OCI-LY7 (cell line): ENCODE data around the gene TOX4. TPM values are rescaled to one million over a fixed set of nuclear protein-coding genes. Genes with fewer than 3 reads are reported as not detected.

Source experiments
- BruUV-seq: library from RNA; stranded (reverse); fragments of 400-500 nt; replicated peaks from 2 replicates; lab custom pipeline; 2021; lab: Mats Ljungman, UMichigan
- CTCF ChIA-PET: fragments of 300-600 bp; sonication (Branson Sonifier 250); formaldehyde crosslinking; loops from one replicate; lab custom pipeline; 2022; ENCODE audit warnings: antibody characterized with exemption; ENCODE audit not compliant: unreplicated experiment; lab: Charles Lee
- POLR2A ChIA-PET: fragments of 300-600 bp; sonication (Branson Sonifier 250); formaldehyde crosslinking; loops from one replicate; lab custom pipeline; 2022; ENCODE audit warnings: antibody characterized with exemption; lab: Charles Lee
- DNase-seq: peaks from one replicate; pipeline ENCODE4 v3.0.0-alpha.2; 2015; ENCODE audit warnings: low spot score
- H2AFZ ChIP-seq: fragments of 200-600 bp; sonication (generic), shearing (Covaris generic); 2 replicates; pipeline ENCODE4 v1.6.1; 2014; ENCODE audit warnings: mild to moderate bottlenecking, antibody characterized with exemption, low read length, moderate library complexity
- H3K27ac ChIP-seq: fragments of 200-600 bp; sonication (generic); 2 replicates; pipeline ENCODE4 v1.5.1; 2014; ENCODE audit warnings: mixed run types, low read depth, mild to moderate bottlenecking, moderate library complexity, low read length, inconsistent platforms; ENCODE audit not compliant: poor library complexity, severe bottlenecking
- H3K36me3 ChIP-seq: fragments of 200-600 bp; sonication (generic); 2 replicates; pipeline ENCODE4 v1.6.1; 2014; ENCODE audit warnings: mild to moderate bottlenecking, antibody characterized with exemption, low read length, moderate library complexity, mixed read lengths; ENCODE audit not compliant: insufficient read depth
- H3K4me1 ChIP-seq: fragments of 200-600 bp; sonication (generic); 2 replicates; pipeline ENCODE4 v1.5.1; 2014; ENCODE audit warnings: mild to moderate bottlenecking, low read length; ENCODE audit not compliant: insufficient read depth, poor library complexity, severe bottlenecking
- H3K4me2 ChIP-seq: fragments of 200-600 bp; sonication (generic); 2 replicates; pipeline ENCODE4 v1.6.1; 2014; ENCODE audit warnings: mild to moderate bottlenecking, low read length
- H3K4me3 ChIP-seq: fragments of 200-600 bp; sonication (generic); 2 replicates; pipeline ENCODE4 v1.5.1; 2014; ENCODE audit warnings: mild to moderate bottlenecking, low read depth, low read length; ENCODE audit not compliant: poor library complexity, severe bottlenecking
- H3K79me2 ChIP-seq: fragments of 200-600 bp; sonication (generic); 2 replicates; pipeline ENCODE4 v1.6.1; 2016; ENCODE audit warnings: low read depth, mild to moderate bottlenecking, low read length, moderate library complexity, mixed read lengths; ENCODE audit not compliant: insufficient read depth
- H3K9me2 ChIP-seq: fragments of 200-600 bp; sonication (generic); 2 replicates; pipeline ENCODE4 v1.6.1; 2016; ENCODE audit warnings: mild to moderate bottlenecking, low read length, mixed read lengths; ENCODE audit not compliant: insufficient read depth
- H3K9me3 ChIP-seq: fragments of 200-600 bp; sonication (generic); 2 replicates; pipeline ENCODE4 v1.6.1; 2014; ENCODE audit warnings: mild to moderate bottlenecking, mixed run types, low read length, mixed read lengths
- H4K20me1 ChIP-seq: fragments of 200-600 bp; sonication (generic); 2 replicates; pipeline ENCODE4 v1.6.1; 2014; ENCODE audit warnings: mild to moderate bottlenecking, antibody characterized with exemption, low read length, moderate library complexity, mixed read lengths; ENCODE audit not compliant: insufficient read depth
- EZH2phosphoT487 ChIP-seq: fragments of 200-600 bp; sonication (generic); IDR thresholded peaks from 2 replicates; pipeline ENCODE4 v1.6.1; 2018; ENCODE audit warnings: low read depth, borderline replicate concordance, mild to moderate bottlenecking, mixed run types, antibody characterized with exemption, low read length, moderate library complexity, mixed read lengths
- intact Hi-C: fragments of 100-400 bp; cut with micrococcal nuclease; formaldehyde crosslinking; loops from one replicate; pipeline ENCODE4 v1.10.0; 2022; ENCODE audit not compliant: unreplicated experiment
- total RNA-seq, 2 experiments: library from RNA; depleted of rRNA in 1 of 2; stranded (reverse); fragments of >200 nt in 1 of 2; shearing (Covaris generic) in 1 of 2; gene quantifications; 2 replicates each; pipeline ENCODE4 v1.2.3, GENCODE V29; 2014 to 2022
- TF ChIP-seq, protein P1 (sequence below): fragments of 200-600 bp; sonication (generic); conservative IDR thresholded peaks from 2 replicates; pipeline ENCODE4 v1.5.1; 2014; ENCODE audit warnings: mild to moderate bottlenecking, antibody characterized with exemption, low read length, moderate library complexity, mixed read lengths

The TOX4 gene
- total RNA-seq, 2 experiments from 2014 or later: 26.1 to 65.4 TPM

GRCh38 chr14:21527318-21527679 is 50.3 kb downstream of the TOX4 start:
- ChIA-PET POLR2A (interaction anchor here (0.5 to 3.3 kb wide), 13 partner anchors 9 to 457 kb away, joined by 3 to 33 read pairs (median 5); partner anchors contain the start of genes ARHGEF40 and METTL3), CTCF (interaction anchor here (0.6 to 1.4 kb wide), 5 partner anchors 16 to 678 kb away, joined by 3 to 12 read pairs (median 7); partner anchors contain the start of gene METTL3)
- Histone ChIP-seq H3K9me3 (no peaks in the 10 kb centered on the region), H4K20me1 (no peaks in the 10 kb centered on the region), H3K27ac (peak overlapping the region; percentile 81), H2AFZ (peak overlapping the region; percentile 62; the same call in 1 of the 2 replicates), H3K36me3 (no peaks in the 10 kb centered on the region), H3K4me3 (peak overlapping the region; percentile 83), H3K79me2 (no peaks in the 10 kb centered on the region), H3K9me2 (no peaks in the 10 kb centered on the region), H3K4me2 (peak overlapping the region; percentile 80), H3K4me1 (peaks cover 45% of the 10 kb centered on the region)
- TF ChIP-seq, protein P1, sequence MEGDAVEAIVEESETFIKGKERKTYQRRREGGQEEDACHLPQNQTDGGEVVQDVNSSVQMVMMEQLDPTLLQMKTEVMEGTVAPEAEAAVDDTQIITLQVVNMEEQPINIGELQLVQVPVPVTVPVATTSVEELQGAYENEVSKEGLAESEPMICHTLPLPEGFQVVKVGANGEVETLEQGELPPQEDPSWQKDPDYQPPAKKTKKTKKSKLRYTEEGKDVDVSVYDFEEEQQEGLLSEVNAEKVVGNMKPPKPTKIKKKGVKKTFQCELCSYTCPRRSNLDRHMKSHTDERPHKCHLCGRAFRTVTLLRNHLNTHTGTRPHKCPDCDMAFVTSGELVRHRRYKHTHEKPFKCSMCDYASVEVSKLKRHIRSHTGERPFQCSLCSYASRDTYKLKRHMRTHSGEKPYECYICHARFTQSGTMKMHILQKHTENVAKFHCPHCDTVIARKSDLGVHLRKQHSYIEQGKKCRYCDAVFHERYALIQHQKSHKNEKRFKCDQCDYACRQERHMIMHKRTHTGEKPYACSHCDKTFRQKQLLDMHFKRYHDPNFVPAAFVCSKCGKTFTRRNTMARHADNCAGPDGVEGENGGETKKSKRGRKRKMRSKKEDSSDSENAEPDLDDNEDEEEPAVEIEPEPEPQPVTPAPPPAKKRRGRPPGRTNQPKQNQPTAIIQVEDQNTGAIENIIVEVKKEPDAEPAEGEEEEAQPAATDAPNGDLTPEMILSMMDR: no peak
- TF ChIP-seq EZH2phosphoT487: no peak
- BruUV-seq: no TSS peak
- intact Hi-C loops: loop anchor here (1.0 kb wide), 1 partner anchor 16 kb away; the partner anchor contains the start of gene METTL3
- no peak for DNase-seq

- H3K79me2 ChIP-seq: no peaks in the 10 kb centered on the region
- peak; percentile 63 for DNase-seq
- H3K9me3 ChIP-seq: no peaks in the 10 kb centered on the region
- CTCF ChIA-PET: no interaction called here
- H2AFZ ChIP-seq: peak overlapping the region; percentile 74
- peak overlapping the region; percentile 61 for H3K27ac ChIP-seq
- H3K4me2 ChIP-seq: peak overlapping the region; percentile 65
- no peak for TF ChIP-seq EZH2phosphoT487
- TF ChIP-seq, protein P1: no peak
- BruUV-seq: no TSS peak
- intact Hi-C loops: no loop called here
- H3K9me2 ChIP-seq: no peaks in the 10 kb centered on the region
- H4K20me1 ChIP-seq: no peaks in the 10 kb centered on the region
- peaks cover 50% of the 10 kb centered on the region for H3K4me1 ChIP-seq
- POLR2A ChIA-PET: interaction anchor here (0.6 to 3.2 kb wide), 12 partner anchors 8 to 392 kb away, joined by 3 to 24 read pairs (median 4); partner anchors contain the start of gene METTL3
- peak overlapping the region; percentile 19 for H3K4me3 ChIP-seq
- H3K36me3 ChIP-seq: no peaks in the 10 kb centered on the region
Observed at GRCh38 chr14:21528381-21529348, 51.7 kb downstream of the TOX4 start.
